GM10266 (cell line): ENCODE measurements around the gene UST.
"Not testable (repeated sequence)": the region's sequence is repeated elsewhere in the genome, so short reads cannot be mapped to it uniquely, and the experiment has no call there.

Source experiments
- DNase-seq: peaks from one replicate; pipeline ENCODE4 v3.0.0; 2012; ENCODE audit errors: extremely low spot score
- TF ChIP-seq, protein P1 (sequence below): IDR thresholded peaks from 2 replicates; pipeline ENCODE4 v1.5.1; 2012; ENCODE audit warnings: mild to moderate bottlenecking, low read depth; ENCODE audit not compliant: control insufficient read depth, insufficient read depth; ENCODE audit errors: missing control alignments

Gene UST

DNA sequence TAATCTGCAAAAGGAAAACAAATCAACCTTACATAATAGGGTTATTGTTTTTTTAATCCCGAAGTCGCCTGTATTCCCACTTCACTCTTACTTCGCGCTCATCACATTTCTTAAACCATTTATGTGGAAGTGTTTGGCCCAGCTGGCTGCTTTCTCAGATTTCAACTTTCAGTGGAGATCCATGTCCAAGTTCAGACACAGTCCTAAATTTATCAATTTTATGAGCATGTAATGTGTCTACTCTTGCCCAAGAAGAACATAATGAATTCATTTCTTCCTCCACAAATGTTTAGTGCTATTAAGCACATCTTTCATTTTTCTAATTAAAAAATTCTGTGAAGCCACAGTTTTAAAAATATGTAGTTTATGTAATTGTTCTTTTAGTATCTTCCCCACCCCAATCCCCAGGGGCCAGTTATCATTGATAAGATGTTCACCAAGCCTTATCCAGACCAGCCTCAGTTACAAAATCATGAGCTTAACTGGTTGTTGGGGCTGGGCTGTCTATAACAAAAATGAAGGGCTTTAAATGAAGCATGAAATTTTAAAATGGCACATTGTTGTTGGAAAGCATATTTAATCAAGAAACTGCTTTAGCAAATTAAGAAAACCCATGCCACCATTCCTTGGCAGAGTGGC is 151.7 kb downstream of the UST start:
- no peak for DNase-seq

DNA sequence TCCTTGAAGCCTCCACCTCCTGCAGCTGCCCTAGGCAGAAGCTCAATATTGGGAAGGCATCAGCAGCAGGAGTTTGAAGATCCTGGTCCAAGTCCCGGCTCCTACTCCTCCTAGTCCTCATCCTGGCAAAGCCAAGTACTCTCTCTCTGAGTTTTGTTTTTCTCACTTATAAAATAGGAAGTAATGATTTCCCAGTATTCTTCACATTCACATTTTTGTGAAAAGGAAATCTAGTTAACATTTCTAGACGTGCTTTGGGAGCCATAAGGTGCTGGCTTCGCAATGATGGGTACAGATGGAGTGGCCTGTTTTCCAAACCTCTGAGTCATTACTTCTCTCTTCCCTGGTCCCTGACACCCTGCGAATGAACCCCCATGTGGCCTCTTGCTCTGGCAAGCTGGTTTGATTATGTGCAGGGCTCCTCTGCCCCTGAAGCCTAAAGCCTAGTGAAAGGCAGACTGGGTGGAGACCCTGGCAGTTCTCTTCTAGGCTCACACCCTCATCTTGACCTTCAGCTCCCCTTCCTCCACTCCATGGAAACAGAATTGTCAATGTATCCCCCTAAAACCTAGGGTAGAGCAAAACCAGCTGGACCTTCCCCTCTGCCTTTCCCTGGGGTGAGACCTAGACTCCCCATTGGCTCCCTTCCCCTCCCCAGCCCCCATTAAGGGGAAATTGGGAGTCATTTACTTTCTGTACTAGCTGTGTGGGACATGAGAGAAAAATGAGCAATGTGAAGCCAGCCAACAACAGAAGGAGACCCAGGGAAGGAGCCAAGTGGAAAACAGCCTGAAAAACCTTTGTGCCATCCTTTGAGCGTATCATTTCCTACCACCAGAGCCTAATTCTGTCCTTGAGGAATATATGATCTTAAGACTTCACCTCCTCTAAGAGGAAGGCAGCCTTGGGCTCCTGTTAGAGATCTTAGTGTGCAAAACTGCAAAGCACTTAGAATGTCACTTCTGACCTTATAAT is 158.4 kb downstream of the UST start:
- TF ChIP-seq, protein P1, sequence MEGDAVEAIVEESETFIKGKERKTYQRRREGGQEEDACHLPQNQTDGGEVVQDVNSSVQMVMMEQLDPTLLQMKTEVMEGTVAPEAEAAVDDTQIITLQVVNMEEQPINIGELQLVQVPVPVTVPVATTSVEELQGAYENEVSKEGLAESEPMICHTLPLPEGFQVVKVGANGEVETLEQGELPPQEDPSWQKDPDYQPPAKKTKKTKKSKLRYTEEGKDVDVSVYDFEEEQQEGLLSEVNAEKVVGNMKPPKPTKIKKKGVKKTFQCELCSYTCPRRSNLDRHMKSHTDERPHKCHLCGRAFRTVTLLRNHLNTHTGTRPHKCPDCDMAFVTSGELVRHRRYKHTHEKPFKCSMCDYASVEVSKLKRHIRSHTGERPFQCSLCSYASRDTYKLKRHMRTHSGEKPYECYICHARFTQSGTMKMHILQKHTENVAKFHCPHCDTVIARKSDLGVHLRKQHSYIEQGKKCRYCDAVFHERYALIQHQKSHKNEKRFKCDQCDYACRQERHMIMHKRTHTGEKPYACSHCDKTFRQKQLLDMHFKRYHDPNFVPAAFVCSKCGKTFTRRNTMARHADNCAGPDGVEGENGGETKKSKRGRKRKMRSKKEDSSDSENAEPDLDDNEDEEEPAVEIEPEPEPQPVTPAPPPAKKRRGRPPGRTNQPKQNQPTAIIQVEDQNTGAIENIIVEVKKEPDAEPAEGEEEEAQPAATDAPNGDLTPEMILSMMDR: no peak
- no peak for DNase-seq

More for the DNA sequence above, 151.7 kb downstream of the UST start:
- TF ChIP-seq, protein P1: no peak

DNA sequence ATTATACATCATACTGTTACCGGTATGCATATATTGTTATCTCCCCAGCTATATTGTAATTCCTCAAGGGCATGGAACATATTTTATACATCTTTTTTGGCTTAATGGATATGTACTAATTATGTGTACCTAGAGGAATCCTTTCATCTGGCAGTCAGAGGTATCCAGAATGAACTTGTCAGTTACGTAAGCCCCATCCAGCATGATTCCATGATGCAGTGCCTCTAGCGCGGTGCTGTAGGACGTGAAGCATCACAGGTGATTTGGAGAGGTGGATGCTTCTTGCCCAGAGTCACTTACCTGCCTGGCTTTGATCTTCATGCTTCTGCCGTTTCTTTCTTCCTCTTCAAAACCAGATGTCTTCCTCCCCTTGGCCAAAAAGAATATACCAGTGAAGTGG is 159.1 kb downstream of the UST start:
- no peak for DNase-seq
- TF ChIP-seq, protein P1: no peak

DNA sequence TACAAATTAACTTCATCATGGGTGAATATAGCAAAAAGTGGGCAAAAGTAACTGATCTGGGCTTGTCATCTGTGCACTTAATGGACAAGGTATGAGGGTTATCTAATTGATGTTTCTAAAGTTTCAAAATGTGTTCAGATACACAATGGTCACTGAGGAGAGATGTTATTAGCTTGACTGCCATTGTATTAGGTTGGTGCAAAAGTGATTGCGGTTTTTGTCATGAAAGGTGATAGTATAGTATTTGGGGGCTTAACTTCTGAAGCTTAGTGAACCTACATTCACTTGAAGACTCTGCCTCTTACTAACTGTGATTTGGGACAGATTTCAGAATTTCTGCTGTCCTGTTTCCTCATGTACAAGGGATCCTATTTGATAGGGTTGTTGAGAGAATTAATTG is 159.6 kb downstream of the UST start:
- TF ChIP-seq, protein P1: no peak
- no peak for DNase-seq

DNA sequence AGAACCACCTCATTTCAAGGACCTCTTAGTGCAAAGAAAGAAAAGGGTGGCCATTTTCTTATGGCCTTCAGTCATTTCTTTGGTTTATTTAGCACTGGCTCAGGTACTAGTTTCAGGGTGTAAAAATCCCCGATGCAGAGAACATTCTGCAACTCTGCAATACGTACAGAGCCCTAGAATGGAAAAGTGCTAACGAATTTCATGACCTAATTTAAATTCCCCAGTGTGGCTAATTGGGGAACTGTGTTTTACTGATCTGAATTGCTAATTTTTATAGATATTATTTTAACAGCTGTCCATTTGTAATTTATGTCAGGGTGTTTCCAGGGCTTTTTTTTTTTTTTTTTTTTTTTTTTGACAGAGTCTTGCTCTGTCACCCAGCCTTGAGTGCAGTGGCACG is 160.7 kb downstream of the UST start:
- TF ChIP-seq, protein P1: no peak
- DNase-seq: peak; percentile 42

DNA sequence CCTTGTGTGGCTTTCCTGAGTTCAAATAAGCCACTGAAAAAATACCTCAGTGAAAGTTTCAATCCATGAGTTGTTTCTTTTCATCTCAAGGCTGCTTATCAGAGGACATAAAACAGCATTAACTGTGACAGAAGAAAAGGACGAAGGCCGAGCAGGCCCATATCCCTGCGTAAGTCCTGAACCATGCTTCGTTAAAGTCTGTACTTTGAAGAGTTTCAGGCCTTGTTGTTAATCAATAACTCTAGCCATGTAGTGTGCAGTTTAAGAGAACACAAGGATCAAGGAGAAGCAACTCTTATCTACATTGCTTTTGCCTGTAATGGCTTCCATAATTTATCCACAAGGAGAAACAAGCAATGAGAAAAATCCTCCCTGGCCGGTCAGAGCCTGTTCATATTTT is 165.4 kb downstream of the UST start:
- no peak for DNase-seq
- TF ChIP-seq, protein P1: no peak

DNA sequence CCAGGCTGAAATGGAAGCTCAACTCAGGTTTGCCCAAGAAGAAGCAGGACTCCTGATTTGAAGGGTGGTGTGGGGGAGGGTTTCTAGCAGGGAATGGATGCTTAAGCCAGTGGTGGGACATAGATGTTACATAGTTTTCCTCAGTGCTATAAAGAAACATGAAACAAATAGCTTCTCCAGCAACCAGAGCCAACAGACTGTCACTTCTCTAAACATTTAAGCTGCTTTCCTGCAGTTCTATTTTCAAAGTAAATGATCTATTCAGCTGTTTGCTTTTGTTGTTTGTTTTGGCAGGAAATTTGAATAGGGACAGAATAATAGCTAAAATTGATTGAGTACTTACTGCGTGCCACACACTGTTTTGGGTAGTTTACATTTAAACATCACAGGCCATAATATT is 169.0 kb downstream of the UST start:
- TF ChIP-seq, protein P1: no peak
- no peak for DNase-seq

DNA sequence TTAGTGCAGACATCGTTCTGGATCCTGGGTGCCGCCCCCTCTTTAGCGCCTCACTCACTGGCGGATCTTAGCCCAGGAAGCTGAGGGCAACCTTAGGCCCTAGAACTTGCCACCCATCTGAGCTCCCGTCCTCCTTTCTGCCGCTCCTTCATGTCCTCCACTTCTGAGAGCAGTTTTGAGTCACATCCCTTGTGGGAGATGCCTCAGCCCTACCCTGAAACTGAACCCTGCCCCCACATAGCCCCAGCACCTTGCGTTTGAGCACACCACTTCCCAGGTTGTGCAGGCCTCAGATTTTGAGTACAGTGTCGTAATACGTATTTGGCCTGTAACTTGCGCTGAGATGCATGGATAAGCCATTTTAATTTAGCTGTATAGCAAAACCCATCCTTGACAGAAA is 169.7 kb downstream of the UST start:
- not testable (repeated sequence) for DNase-seq
